NCI-H1092 (cell line): ENCODE measurements around the gene COX4I1.

Experiments used
- DNase-seq: peaks from one replicate; lab custom pipeline; 2025; lab: John Stamatoyannopoulos, UW

The COX4I1 gene

DNA sequence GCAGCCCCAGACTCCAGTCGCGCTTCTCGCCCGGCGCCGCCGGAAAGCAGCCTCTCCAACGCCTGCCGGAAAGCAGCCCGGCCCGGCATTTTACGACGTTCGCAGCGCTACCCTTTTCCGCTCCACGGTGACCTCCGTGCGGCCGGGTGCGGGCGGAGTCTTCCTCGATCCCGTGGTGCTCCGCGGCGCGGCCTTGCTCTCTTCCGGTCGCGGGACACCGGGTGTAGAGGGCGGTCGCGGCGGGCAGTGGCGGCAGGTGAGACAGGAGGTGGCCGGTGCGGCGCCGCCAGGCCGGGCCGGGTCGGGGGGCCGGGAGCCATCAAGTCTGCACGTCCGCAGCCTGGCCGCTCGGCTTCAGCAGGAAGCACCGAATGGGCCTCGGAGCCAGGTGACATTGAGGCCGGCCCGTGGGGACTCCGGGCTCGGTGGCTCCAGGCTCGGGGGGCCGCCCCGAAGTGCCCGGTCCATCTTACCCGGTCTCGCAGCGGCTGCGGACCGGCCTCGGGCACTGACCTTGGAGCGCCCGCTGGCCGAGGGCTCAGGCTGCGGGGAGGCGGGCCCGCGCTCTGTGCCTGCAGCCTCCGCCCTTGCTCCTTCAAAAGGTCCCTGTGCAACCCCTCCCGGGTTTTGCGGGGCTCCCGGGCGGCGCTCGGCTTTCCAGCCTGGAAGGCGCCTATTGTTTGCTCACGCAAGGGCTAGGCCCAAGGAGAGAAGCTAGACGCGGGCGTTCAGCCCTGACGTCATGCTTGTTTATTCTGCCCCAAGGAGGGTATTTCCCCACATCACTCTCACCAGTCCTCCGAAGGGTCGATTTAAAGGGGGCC, at the start of gene COX4I1, which contains the start of gene EMC8:
Gene COX4I1, plus strand, starts transcription at position 199 of the 824 bp plus-strand sequence. CDS start 1,511 bp downstream, outside the sequence.
Gene EMC8, minus strand, starts transcription at position 48 of the 824 bp plus-strand sequence. CDS start 249 bp downstream, outside the sequence.
- DNase-seq: peak; percentile 90

DNA sequence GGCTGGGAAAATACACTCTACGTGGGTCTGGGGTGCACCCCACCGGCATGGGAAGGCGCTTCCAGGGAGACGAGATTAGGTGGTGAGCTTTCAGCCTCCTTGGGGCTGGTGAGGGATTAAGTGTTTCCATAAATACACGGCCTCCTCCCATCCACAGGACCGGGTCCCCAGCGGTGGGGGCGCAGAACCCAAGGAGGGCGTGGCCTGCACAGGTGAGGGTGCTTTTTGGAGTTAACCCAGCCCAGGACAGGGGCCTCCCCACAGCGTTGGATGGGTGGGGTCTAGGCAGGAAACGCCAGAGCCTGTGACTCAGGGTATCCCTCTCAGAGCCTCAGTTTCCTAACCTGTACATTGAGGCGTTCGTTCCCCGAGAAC, 49.7 kb upstream of the COX4I1 start:
- DNase-seq: no peak

DNA sequence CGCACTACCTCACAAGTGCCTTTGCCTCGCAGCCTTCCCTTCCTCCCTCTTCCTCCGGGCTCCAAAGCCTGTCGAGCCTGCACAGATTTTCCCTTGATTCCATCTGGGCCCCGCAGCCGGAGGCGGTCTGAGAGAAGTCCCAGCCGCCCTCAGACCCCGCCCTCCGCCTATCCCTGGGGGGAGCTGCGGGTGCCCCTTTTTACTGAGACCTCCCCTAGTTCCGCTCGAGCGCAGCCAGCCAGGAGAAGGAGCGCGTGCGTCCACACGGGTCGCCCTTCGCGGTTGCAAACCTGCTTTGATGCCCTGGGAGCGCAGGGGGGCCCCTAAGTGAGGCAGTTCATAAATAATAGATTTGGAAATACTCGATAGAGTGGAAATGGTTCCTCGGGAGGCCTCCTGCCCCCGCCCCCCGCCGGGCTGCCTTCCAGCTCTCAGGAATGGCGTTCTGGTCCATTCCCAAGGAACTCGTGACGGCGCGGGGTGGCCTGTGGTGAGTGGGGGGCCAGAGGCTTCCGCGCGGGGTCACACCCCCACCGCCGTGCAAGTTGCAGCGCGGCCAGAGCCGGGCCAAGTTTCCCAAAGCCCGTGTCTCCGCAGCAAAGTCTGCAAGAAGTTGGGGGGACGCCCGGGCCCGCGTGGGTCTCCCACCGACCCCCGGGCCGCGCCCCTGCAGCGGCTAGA, 49.2 kb upstream of the COX4I1 start:
- no peak for DNase-seq

DNA sequence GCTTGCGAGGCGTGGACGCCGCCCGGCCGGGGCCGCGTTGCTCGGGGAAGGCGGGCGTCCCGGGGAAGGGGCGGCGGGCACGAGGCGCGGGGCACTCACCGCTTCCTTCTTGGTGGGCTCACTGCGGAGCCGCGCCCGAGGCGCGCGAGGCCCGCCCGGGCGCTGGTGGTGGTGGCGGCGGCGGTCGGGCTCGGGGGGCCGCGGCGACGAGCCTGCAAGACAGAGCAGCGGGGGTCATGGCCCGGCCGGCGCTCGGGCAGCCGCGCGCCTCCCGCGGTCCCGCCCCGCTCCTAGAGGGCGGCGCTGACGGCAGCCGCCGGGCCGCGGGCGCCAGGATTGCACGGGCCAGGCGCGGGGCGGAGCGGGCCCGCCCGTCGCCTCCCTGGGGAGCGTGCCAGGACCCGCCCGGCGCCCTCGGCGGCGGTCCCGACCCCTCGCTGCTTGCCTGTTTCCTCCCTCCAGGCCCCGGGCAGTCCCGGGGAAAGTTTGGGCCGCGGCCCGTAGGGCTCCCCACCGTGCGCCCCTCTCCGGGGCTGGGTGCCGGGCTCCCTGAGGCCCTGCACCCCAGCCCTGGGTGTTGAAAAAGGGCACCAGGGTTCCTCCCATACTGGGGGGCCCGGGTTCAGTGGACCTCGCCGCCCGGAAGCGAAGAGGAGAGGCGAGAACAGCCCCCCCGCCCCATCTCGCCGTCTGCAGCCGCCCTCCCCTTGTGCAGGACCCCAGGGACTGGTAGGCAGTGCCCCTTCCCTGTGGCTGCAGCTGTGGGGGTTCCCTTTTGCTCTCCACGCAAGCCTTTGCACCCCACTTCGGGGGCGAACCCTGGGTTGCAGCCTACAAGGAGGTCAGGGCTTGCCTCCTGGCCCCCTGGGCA, 48.4 kb upstream of the COX4I1 start, which contains the start of gene C16orf74:
Gene C16orf74, minus strand, starts transcription at position 270 of the 871 bp plus-strand sequence. CDS start 15,879 bp downstream, outside the sequence.
- DNase-seq: no peak

DNA sequence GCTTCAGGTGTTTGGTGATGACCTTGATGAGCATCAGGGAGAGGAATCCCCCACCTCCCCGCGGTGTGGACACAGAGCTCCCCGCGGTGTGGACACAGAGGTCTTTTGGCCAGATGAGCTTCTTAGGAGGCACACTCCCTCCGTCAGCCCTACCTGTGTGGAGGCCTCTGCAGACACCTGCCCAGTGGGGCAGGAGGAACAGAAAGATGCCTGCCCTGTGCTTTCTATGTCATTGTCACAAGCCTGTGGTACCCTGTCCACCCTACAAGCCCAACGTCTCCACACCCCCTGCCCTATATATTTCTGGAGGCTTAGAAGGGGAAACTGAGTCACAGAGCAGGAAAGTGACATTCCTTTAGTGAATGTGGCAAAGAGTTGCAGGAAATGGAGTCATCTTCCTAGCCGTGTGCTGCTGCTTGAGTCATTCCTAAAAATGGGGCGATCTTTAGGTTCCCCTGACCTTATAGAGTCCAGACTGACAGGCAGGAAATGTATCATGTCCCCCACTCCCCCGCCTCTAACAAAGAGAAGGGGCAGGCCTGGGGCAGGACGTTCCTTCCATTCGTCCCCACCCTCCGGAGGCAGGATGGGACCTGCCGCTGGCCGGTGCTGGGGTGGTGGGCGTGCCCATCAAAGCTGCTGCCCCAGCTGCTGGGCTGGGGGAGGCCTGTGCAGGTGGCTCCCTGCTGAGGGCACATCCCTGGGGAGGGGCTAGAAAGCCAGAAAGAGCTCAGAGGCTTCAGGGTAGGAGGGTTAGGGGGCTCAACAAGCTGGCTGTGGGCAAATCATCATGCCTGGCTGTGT, 47.6 kb upstream of the COX4I1 start:
- DNase-seq: no peak

DNA sequence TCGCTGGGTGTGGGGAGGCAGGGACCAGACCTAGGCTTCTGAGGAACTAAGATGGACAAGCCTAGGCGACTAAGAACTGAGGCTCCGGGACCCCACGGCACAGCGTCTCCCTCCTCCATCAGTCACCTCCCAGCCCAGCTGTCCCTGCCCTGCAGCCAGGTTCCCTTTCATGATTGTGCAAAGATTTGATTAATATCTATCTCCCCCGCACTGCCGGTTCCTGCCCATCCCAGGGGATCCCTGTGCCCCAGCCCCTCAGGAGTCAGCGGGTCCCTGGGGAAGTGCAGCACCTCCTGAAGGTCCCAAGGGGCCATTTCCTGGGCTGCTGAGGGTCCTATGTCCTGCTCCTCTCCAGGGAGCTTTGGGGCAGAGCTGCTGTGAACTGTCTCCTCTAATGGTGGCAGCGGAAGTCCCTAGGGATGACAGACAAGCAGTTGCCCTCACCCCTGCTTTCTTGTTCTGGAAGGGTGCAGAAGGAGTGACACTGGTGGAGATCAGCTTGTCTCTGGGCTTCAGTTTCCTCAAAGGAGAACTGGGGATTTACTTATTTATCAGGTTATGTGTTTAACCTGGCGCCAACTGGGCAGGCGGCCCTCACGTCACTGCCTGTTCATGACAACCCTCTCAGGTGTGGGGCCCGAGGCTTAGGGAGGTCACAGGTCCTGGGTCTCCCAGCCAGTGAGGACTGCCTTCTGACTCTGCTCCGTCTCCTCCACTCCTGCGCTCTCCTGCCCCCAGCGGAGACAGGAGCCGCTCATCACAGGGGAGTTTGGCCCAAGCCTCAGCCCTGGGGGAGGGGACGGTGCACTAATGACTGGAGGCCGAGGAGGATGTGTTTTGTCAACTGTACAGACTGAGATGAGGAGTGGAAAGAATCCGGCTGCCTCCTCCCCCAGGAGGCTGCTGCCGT, 46.7 kb upstream of the COX4I1 start:
- peak; percentile 33 for DNase-seq

DNA sequence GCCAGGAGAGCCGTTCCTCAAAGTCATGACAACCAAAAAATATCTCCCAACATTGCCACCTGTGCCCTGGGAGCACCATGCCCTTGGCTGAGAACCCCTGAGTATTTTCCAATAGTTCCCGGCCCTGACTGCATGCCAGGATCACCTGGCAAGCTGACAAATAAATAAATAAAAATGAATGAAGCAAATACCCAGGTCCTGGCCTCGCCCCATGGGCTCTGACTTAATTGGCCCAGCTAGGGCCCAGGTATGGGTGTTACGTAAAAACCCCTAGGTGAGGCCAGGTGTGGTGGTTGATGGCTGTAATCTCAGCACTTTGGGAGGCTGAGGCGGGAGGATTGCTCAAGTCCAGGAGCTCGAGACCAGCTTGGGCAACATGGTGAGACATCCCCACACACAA, 45.9 kb upstream of the COX4I1 start:
- peak; percentile 29 for DNase-seq

DNA sequence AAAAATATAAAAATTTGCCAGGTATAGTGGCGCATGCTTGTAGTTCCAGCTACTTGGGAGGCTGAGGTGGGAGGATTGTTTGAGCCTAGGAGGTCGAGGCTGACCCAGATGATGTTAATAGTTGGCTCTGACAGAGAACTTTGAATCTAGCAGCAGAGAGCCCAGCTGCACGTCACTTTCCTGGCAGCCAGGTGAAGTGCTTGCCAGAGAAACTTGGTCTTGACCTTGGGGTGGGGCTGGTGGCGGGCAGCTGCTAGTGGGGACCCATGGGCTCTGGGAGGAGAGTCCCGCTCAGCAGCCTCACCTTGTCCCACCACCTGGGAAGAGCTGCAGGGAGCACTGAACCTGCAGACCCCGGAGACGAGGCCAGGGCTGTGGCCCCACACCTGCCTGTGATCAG, 45.5 kb upstream of the COX4I1 start:
- no peak for DNase-seq

DNA sequence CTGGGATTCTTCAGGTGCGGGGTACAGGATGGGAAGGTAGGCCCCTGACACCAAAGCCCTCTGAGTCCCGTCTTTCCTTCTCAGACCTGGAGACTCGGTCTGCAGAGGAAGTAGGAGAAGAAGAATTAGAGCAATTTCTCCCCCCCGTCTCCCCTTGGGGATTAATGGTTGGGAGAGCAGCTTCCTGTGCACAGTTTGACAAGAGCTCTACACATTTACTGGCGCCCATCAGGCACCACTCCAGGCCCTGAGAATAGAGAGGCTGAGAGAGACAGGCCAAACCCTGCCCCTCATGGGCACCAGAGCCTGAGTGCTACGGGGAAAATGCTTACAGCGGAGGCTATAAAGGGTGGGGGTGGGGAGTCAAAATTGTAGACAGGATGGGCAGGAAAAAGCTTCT, 45.1 kb upstream of the COX4I1 start:
- peak; percentile 92 for DNase-seq

DNA sequence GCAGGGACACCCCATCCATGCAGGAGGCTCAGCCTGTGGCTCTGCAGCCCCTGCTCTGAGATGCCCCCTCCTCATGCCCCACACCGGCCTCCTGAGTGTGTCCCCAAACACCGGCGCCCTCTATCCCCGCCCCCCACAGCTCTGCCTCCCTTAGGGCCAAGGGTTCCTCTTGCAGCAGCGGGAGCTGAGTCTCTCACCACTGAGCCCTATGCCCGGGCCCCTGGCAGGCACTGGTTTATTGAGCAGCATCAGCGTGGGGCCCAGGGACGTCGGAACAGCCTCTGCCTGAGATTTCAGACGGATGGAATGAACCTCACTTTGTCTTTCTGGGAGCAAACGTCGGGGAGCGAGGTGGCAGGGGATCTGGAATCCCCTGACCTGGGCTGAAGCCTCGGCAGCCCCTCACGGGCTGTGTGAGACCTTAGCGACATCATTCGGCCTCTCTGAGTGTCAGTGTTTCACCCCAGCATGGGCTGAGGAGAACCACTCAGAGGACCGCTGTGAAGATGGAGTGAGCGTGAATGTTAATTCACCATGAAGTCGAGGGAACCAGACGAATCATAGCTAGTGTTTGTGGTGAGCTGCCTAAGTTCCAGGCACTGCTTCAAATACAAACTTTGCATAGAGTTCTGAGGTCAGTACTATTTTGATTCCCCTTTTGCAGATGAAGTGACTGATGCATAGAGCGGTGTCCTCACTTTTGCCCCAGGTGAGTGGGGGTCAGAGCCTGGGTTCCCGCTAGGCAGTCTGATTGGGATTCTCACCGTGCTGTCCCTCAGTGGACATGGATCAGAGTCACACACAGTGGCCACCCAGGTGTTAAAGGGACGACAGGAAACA, 43.3 kb upstream of the COX4I1 start:
- no peak for DNase-seq

DNA sequence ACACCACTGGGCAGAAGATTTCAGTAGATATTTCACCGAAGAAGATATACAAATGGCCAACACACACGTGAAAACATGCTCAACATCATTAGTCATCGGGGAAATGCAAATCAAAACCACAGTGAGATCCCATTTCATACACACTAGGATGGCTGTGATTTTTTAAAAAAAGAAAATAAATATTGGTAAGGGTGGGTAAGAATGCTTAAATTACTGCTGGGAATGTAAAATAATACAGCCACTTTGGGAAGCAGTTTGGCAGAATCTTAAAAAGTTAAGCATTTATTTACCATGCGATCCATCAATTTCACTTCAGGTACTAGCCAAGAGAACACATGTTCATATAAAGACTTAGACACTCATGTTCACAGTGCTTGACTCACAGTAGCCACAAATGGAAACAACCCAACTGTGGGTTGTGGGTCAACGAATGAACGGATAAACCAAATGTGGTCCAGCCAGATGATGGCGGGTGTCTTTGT, 42.1 kb upstream of the COX4I1 start:
- no peak for DNase-seq

DNA sequence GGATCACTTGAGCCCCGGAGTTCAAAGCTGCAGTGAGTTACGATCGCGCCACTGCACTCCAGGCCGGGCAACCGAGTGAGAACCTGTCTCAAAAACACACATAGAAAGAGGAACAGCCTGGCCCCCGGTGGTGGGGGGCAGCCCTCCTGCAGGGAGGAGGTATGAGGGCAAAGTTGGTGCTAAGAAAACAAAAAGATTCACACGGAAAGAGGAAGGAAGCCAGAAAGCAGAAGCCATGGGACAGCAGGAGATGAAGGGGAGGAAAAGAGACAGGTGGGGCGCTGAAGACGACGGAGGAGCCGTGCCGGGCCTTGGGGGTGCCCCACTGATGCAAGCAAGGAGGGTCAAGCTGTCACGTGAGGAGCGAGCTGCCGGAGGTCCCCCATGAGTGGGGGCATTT, 40.4 kb upstream of the COX4I1 start:
- no peak for DNase-seq

DNA sequence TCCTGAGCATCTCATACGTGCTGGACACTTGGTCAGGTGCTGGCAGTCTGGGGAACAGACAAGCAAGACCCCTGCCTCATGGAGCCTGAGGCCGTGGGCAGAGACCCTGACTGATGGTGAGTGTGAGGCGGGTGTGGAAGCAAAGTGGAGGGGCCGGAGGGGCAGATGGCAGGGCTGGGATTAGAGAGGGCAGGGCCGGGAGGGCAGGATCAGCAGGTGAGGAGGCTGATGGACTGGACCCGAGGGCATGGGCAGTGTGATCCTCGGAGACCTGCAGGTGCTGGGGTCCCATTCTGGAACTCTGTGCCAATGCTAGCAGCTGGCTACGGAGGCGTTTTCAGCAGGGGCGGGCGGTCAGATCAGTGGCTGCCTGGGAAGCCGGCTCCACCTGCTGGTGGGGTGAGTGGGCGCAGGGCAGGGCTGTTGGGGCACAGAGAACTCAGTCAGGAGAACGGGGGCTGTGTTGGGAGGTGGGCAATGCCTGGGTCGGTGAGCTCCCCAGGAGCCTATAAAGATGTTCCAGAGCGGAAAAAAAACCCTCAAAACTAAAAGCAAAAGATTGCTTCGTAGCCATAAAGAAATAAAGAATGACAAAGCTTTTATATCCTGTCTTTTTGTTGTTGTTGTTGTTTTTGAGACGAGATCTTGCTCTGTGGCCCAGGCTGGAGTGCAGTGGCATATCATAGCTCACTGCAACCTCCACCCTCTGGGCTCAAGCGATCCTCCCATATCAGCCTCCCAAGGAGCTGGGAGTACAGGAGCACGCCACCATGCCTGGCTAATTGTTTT, 39.7 kb upstream of the COX4I1 start:
- no peak for DNase-seq

DNA sequence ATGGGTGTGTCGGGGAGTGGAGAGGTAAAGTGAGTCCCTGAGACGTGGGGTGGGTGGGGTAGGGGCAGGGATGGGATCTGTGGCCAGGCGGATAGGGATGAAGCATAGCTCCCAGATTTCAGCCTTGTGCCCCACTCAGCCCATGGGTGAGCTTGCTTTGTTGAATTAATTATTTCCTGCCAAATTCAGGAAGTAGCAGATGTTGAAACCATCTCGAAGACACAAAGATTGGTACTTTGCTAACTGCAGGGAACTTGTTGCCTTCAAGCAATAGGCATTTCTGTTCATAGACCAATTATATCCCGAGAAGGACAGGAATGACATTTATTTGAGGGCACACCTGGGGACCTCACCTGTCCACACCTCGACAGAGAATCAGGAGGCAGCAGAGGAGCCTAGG, 37.6 kb upstream of the COX4I1 start:
- DNase-seq: no peak

DNA sequence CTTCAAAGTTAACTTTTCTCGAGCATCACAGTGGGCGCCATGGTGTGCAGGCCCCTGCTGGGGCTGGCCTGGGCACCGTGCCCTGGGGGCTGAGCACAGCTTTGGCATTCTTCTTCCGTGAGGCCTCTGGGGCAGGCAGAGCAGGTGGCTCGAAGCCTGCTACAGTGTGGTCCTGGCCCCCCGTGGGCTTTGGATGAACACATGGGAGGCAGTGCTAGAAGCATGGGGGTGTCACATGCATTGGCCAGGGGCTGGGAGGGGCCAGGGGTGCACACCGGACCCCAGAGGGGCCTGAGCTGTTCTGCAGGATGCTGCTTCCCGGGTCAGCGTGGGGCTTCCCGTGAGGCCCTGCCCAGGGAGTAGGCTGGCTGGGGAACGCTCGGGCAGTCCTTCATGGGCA, 36.5 kb upstream of the COX4I1 start:
- no peak for DNase-seq

DNA sequence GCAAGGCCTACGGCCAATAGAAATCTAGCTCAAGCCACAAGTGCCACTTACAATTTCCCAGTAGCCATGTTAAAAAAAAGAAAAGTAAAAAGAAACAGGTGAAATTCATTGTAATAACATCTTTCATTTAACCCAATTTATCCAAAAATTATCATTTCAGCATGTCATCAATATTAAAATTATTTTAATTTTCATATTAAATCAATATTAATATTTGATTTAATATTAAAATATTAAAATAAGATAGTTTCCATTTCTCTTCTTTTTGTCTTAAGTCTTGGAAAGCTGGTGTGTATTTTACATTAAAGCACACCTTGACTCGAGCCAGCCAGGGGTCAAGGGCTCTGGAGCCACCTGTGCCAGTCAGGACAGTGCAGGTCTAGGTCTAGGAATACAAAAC, 35.9 kb upstream of the COX4I1 start:
- DNase-seq: no peak

DNA sequence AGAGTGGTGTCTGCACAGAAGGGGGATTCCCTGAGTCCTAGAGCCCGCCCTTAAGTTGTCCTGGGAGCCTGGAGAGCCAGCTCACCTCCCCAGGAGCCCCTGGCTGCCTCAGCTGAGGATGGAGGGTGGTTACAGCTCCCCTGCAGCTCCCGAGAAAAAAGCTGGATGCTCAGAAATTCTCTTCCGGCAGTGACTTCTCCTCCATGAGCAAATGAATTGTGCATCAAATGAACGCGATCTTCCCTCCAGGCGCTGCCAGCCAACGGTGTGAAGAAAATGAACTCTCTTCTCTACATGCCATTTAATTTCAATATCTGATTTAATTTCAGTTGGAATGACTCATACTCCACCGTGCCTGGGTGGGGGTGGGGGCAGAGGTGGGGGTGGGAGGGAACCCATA, 34.3 kb upstream of the COX4I1 start:
- no peak for DNase-seq

DNA sequence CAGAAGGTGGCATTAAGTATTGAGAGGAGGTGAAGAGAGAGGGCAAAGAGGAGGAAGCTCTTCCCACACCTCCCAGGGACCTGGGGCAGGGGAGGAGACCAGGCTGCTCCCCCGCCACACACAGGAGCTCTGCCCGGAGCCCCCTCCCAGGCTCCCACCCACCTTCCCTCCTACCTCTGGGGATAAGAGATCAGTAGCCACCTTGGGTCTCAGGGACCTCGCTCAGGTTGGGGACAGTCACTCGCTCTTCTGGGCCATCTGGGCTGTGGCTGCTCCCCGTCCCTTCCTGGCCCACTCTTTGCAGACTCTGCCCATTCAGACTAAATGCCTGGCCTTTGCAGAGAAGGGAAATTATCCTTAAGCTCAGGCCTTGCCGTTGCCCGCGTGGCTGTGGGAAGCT, 33.7 kb upstream of the COX4I1 start:
- no peak for DNase-seq
